GM19463 (cell line): Measurements from ENCODE around the gene ZNF483.
"Not testable (repeated sequence)": the region's sequence is repeated elsewhere in the genome, so short reads cannot be mapped to it uniquely, and the experiment has no call there.

Experiments
- ATAC-seq: cut with Tn5 transposase; IDR thresholded peaks from one replicate; pipeline ENCODE4 v1.9.1; 2021; ENCODE audit warnings: mild to moderate bottlenecking, moderate library complexity; ENCODE audit not compliant: unreplicated experiment

Gene ZNF483

GRCh38 chr9:111542497-111543254, 17.7 kb downstream of the ZNF483 start:
- no peak for ATAC-seq

- ATAC-seq = no peak
Measured at GRCh38 chr9:111548623-111549022, 23.6 kb downstream of the ZNF483 start.

- not testable (repeated sequence) for ATAC-seq
Measured at GRCh38 chr9:111555425-111555824, 30.4 kb downstream of the ZNF483 start.

GRCh38 chr9:111559000-111559610, 34.1 kb downstream of the ZNF483 start:
- ATAC-seq = no peak

GRCh38 chr9:111561165-111561719, 36.3 kb downstream of the ZNF483 start:
- ATAC-seq = no peak

- no peak for ATAC-seq
Measured at GRCh38 chr9:111566234-111566633, 41.3 kb downstream of the ZNF483 start.

GRCh38 chr9:111568127-111568526, 43.1 kb downstream of the ZNF483 start:
- not testable (repeated sequence) for ATAC-seq

GRCh38 chr9:111572950-111573604, 48.1 kb downstream of the ZNF483 start:
- ATAC-seq = no peak

- ATAC-seq = no peak
Measured at GRCh38 chr9:111582888-111583287, 57.9 kb downstream of the ZNF483 start.

- no peak for ATAC-seq
Measured at GRCh38 chr9:111586378-111586777, 61.4 kb downstream of the ZNF483 start.

- ATAC-seq = no peak
Measured at GRCh38 chr9:111588846-111589245, 63.9 kb downstream of the ZNF483 start.

- ATAC-seq = no peak
Measured at GRCh38 chr9:111597852-111598732, 73.1 kb downstream of the ZNF483 start.

GRCh38 chr9:111598733-111599091, 73.7 kb downstream of the ZNF483 start:
- no peak for ATAC-seq

GRCh38 chr9:111599092-111599954, 74.3 kb downstream of the ZNF483 start, which contains the start of gene PTGR1:
TSS of gene PTGR1 (minus strand) at chr9:111599647. CDS start at chr9:111597422, 2,225 bp downstream.
- peak; percentile 48 for ATAC-seq

- ATAC-seq = no peak
Measured at GRCh38 chr9:111599955-111600343, 75.0 kb downstream of the ZNF483 start.

- ATAC-seq = no peak
Measured at GRCh38 chr9:111601237-111602018, 76.4 kb downstream of the ZNF483 start.

GRCh38 chr9:111603041-111603440, 78.1 kb downstream of the ZNF483 start:
- ATAC-seq = no peak

- no peak for ATAC-seq
Measured at GRCh38 chr9:111604054-111604615, 79.2 kb downstream of the ZNF483 start.
